ENCODE results near the gene KNTC1. TPM values are rescaled to one million over a fixed set of nuclear protein-coding genes. Genes with fewer than 3 reads are reported as not detected.

KNTC1 gene
- total RNA-seq, 1 donor from 2014 or later, result 18.7 TPM

DNA sequence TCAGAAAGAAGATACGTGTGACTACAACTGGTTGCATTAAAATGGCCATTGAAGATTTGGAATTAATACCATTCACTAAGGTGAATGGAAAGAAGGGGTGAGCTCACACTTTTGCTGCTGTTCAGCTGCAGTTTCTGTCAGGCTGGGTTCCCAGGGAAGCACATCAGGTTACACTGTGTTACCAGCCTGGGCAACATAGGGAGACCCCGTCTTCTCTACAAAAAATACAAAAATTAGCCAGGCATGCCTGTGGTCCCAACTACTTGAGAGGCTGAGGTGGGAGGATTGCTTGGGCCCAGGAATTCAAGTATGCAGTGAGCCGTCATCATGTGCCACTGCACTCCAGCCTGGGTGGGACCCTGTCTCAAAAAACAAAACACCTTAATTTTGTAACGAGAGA, 13.4 kb upstream of the KNTC1 start:
- H3K36me3 ChIP-seq, result peaks cover 13 to 98% of the 10 kb centered on the region in 2 donors
- H3K27me3 ChIP-seq, result no peaks in the 10 kb centered on the region
- no peak overlapping the region for H3K27ac ChIP-seq
- H3K9me3 ChIP-seq, result no peaks in the 10 kb centered on the region
- intact Hi-C loops (cut with DNase I), result no loop called here
- H3K4me3 ChIP-seq, result no peak overlapping the region
- TF ChIP-seq POLR2A (IDR thresholded peaks at IDR 0.05) (no peak), POLR2AphosphoS5 (IDR thresholded peaks at IDR 0.05; ENCODE audit: insufficient read depth in 1 of 2, low read depth in 1 of 2) (no peak)
- TF ChIP-seq, protein P1, sequence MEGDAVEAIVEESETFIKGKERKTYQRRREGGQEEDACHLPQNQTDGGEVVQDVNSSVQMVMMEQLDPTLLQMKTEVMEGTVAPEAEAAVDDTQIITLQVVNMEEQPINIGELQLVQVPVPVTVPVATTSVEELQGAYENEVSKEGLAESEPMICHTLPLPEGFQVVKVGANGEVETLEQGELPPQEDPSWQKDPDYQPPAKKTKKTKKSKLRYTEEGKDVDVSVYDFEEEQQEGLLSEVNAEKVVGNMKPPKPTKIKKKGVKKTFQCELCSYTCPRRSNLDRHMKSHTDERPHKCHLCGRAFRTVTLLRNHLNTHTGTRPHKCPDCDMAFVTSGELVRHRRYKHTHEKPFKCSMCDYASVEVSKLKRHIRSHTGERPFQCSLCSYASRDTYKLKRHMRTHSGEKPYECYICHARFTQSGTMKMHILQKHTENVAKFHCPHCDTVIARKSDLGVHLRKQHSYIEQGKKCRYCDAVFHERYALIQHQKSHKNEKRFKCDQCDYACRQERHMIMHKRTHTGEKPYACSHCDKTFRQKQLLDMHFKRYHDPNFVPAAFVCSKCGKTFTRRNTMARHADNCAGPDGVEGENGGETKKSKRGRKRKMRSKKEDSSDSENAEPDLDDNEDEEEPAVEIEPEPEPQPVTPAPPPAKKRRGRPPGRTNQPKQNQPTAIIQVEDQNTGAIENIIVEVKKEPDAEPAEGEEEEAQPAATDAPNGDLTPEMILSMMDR (IDR thresholded peaks at IDR 0.05), result no peak
- no peaks in the 10 kb centered on the region for H3K4me1 ChIP-seq
- no peak for DNase-seq (ENCODE audit: extremely low spot score in 2 of 2)

GRCh38 chr12:122515275-122515674, 11.8 kb upstream of the KNTC1 start:
- TF ChIP-seq, protein P1 (IDR thresholded peaks at IDR 0.05), result no peak
- TF ChIP-seq POLR2A (IDR thresholded peaks at IDR 0.05) (no peak), POLR2AphosphoS5 (IDR thresholded peaks at IDR 0.05; ENCODE audit: insufficient read depth in 1 of 2, low read depth in 1 of 2) (no peak)
- Histone ChIP-seq H3K27me3 (no peaks in the 10 kb centered on the region), H3K9me3 (no peaks in the 10 kb centered on the region), H3K4me1 (no peaks in the 10 kb centered on the region), H3K4me3 (no peak overlapping the region), H3K27ac (no peak overlapping the region), H3K36me3 (peaks cover 13 to 98% of the 10 kb centered on the region in 2 donors)
- DNase-seq (ENCODE audit: extremely low spot score in 2 of 2), result no peak
- intact Hi-C loops (cut with DNase I), result no loop called here

DNA sequence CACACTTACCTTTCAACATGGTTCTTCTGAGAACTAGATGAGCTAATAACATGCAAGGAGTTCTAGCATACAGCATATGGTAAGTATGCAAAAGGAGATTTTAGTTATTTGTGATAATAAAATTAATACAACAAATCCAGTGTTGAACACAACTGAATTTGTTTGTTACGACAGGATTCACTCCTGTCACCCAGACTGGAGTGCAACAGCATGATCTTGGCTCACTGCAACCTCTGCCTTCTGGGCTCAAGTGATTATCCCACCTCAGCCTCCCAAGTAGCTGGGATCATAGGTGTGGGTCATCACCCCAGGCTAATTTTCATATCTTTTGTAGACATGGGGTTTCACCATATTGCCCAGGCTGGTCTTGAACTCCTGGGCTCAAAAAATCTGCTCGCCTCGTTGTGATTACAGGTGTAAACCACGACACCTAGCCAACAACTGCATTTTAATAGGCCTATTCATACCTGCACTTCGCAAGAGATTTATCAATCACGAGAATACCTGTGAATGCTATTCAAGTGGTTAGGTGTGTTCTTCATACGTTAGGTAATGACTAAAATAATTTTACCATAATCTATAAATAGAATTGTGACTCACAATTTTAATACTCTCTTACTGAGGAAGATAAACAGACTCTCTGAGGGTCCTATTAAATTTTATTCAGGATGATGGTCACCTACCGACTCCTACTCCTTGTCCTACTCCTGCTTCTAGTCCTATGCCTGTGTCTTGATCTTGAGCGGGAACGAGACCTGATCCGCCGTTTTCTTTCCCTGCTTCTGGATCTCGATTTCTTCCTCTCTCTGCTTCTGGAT, 10.3 kb upstream of the KNTC1 start:
- DNase-seq (ENCODE audit: extremely low spot score in 2 of 2), result no peak
- Histone ChIP-seq H3K4me1 (peaks cover under 1% of the 10 kb centered on the region), H3K9me3 (no peaks in the 10 kb centered on the region), H3K27me3 (no peaks in the 10 kb centered on the region), H3K4me3 (no peak overlapping the region), H3K36me3 (peaks cover 13 to 98% of the 10 kb centered on the region in 2 donors), H3K27ac (no peak overlapping the region)
- TF ChIP-seq, protein P1 (IDR thresholded peaks at IDR 0.05), result no peak
- no peak for TF ChIP-seq POLR2AphosphoS5 (IDR thresholded peaks at IDR 0.05; ENCODE audit: insufficient read depth in 1 of 2, low read depth in 1 of 2)
- TF ChIP-seq POLR2A (IDR thresholded peaks at IDR 0.05), result no peak
- intact Hi-C loops (cut with DNase I), result no loop called here

- no peak for DNase-seq (ENCODE audit: extremely low spot score in 2 of 2)
- Histone ChIP-seq H3K27me3 (no peaks in the 10 kb centered on the region), H3K4me3 (no peak overlapping the region), H3K4me1 (peaks cover 11% of the 10 kb centered on the region), H3K36me3 (peaks cover 13 to 90% of the 10 kb centered on the region in 2 donors), H3K9me3 (no peaks in the 10 kb centered on the region), H3K27ac (no peak overlapping the region)
- TF ChIP-seq, protein P1 (IDR thresholded peaks at IDR 0.05), result no peak
- TF ChIP-seq POLR2AphosphoS5 (IDR thresholded peaks at IDR 0.05; ENCODE audit: insufficient read depth in 1 of 2, low read depth in 1 of 2), result no peak
- no peak for TF ChIP-seq POLR2A (IDR thresholded peaks at IDR 0.05)
- intact Hi-C loops (cut with DNase I), result no loop called here
Observed at GRCh38 chr12:122517877-122518276, 9.2 kb upstream of the KNTC1 start.

- H3K4me3 ChIP-seq, result no peak overlapping the region
- peaks cover 22% of the 10 kb centered on the region for H3K4me1 ChIP-seq
- H3K27ac ChIP-seq, result no peak overlapping the region
- peaks cover 13 to 82% of the 10 kb centered on the region in 2 donors for H3K36me3 ChIP-seq
- intact Hi-C loops (cut with DNase I), result no loop called here
- TF ChIP-seq POLR2AphosphoS5 (IDR thresholded peaks at IDR 0.05; ENCODE audit: insufficient read depth in 1 of 2, low read depth in 1 of 2) (no peak), POLR2A (IDR thresholded peaks at IDR 0.05) (no peak)
- TF ChIP-seq, protein P1 (IDR thresholded peaks at IDR 0.05), result no peak
- no peaks in the 10 kb centered on the region for H3K27me3 ChIP-seq
- no peaks in the 10 kb centered on the region for H3K9me3 ChIP-seq
- no peak for DNase-seq (ENCODE audit: extremely low spot score in 2 of 2)
Observed at GRCh38 chr12:122518908-122519307, 8.1 kb upstream of the KNTC1 start.
